Measurements from ENCODE around the gene TFCP2L1.
"Not testable (repeated sequence)": the region's sequence is repeated elsewhere in the genome, so short reads cannot be mapped to it uniquely, and the experiment has no call there.

GRCh38 chr2:121269436-121269835 lies 15.6 kb downstream of the TFCP2L1 start:
- not testable (repeated sequence) for TF ChIP-seq POLR2AphosphoS5 (IDR thresholded peaks at IDR 0.05; ENCODE audit: borderline replicate concordance, low read depth, low read length); FOXP2 (optimal IDR thresholded peaks at IDR 0.05; ENCODE audit: control extremely low read depth, extremely low read length, insufficient read depth); EZH2 (IDR thresholded peaks at IDR 0.05)

All from SK-N-MC (cell line).